Keratinocyte (primary cell): ENCODE results near the gene NR6A1. TPM values are rescaled to one million over a fixed set of nuclear protein-coding genes. Genes with fewer than 3 reads are reported as not detected.

Experiments used
- DNase-seq: peaks from one replicate; pipeline ENCODE4 v3.0.0-alpha.2; 2011; ENCODE audit warnings: low read depth, missing footprints, low spot score
- FAIRE-seq: peaks from 2 replicates; lab custom pipeline; 2011; peaks lifted over from hg19 to GRCh38; lab: Jason Lieb, UNC
- H2AFZ ChIP-seq: 2 replicates; pipeline ENCODE4 v1.6.0; 2012; ENCODE audit warnings: low read length, control low read depth, inconsistent platforms; ENCODE audit not compliant: control insufficient read depth
- H3K27ac ChIP-seq: 2 replicates; pipeline ENCODE4 v1.5.1; 2011; ENCODE audit warnings: low read length; ENCODE audit not compliant: control insufficient read depth, insufficient read depth
- H3K27me3 ChIP-seq: 3 replicates; pipeline ENCODE4 v1.6.0; 2011; ENCODE audit warnings: low read length; ENCODE audit not compliant: control insufficient read depth, insufficient read depth; ENCODE audit errors: extremely low read depth
- H3K36me3 ChIP-seq, 2 experiments: 2 replicates in 1 of 2; 3 replicates in 1 of 2; pipeline ENCODE4 v1.5.1; 2011; ENCODE audit warnings: low read length in 2 of 2, mild to moderate bottlenecking in 1 of 2; ENCODE audit not compliant: control insufficient read depth in 2 of 2, insufficient read depth in 2 of 2; ENCODE audit errors: extremely low read depth in 1 of 2
- H3K4me1 ChIP-seq: 3 replicates; pipeline ENCODE4 v1.5.1; 2011; ENCODE audit warnings: low read length; ENCODE audit not compliant: control insufficient read depth, insufficient read depth; ENCODE audit errors: extremely low read depth
- H3K4me2 ChIP-seq: 3 replicates; pipeline ENCODE4 v1.6.0; 2011; ENCODE audit warnings: low read depth, low read length; ENCODE audit not compliant: control insufficient read depth, insufficient read depth; ENCODE audit errors: extremely low read depth
- H3K4me3 ChIP-seq, 3 experiments: fragments of 200-600 bp in 1 of 3; sonication (generic) in 1 of 3; 2 replicates in 2 of 3; 3 replicates in 1 of 3; pipeline ENCODE4 v1.5.1; 2011 to 2016; ENCODE audit warnings: low read length in 3 of 3, mild to moderate bottlenecking in 3 of 3, control low read depth in 2 of 3, inconsistent platforms in 1 of 3, low read depth in 1 of 3, mixed read lengths in 1 of 3, mixed run types in 1 of 3, moderate library complexity in 1 of 3; ENCODE audit not compliant: control insufficient read depth in 2 of 3, insufficient read depth in 2 of 3; ENCODE audit errors: extremely low read depth in 1 of 3
- H3K79me2 ChIP-seq: 2 replicates; pipeline ENCODE4 v1.6.0; 2012; ENCODE audit warnings: low read length; ENCODE audit not compliant: control insufficient read depth, insufficient read depth
- H3K9ac ChIP-seq: 3 replicates; pipeline ENCODE4 v1.6.0; 2011; ENCODE audit warnings: low read length; ENCODE audit not compliant: control insufficient read depth, insufficient read depth; ENCODE audit errors: extremely low read depth
- H3K9me1 ChIP-seq: 3 replicates; pipeline ENCODE4 v1.6.0; 2011; ENCODE audit warnings: low read length; ENCODE audit not compliant: control insufficient read depth, insufficient read depth; ENCODE audit errors: extremely low read depth
- H3K9me3 ChIP-seq: 2 replicates; pipeline ENCODE4 v1.5.1; 2012; ENCODE audit warnings: low read depth, low read length; ENCODE audit not compliant: control insufficient read depth
- H4K20me1 ChIP-seq: 3 replicates; pipeline ENCODE4 v1.6.0; 2011; ENCODE audit warnings: low read length; ENCODE audit not compliant: control insufficient read depth, insufficient read depth; ENCODE audit errors: extremely low read depth
- EZH2 ChIP-seq: IDR thresholded peaks from one replicate; pipeline ENCODE4 v1.6.1; 2012; ENCODE audit warnings: inconsistent platforms, mild to moderate bottlenecking, low read length, moderate library complexity
- dilution Hi-C: fragments of 300-500 bp; cut with MboI; formaldehyde crosslinking; loops from one replicate; pipeline ENCODE4 v1.7.0; 2020; ENCODE audit warnings: low sequenced_read_pairs; ENCODE audit not compliant: extremely low pct_ligation_motif_present
- polyA plus RNA-seq, 5 experiments: library from polyadenylated mRNA; depleted of rRNA in 3 of 5; stranded (reverse) in 3 of 5; stranded (forward) in 1 of 5; unstranded in 1 of 5; fragments of >200 nt; gene quantifications; 1 replicate in 1 of 5; 2 replicates in 3 of 5; 3 replicates in 1 of 5; pipeline versions ENCODE4 v1.2.1 to v1.2.3, GENCODE V29; 2011 to 2012; ENCODE audit warnings: missing spikeins in 2 of 5, low read depth in 1 of 5, low replicate concordance in 1 of 5
- TF ChIP-seq, protein P1 (sequence below), 3 experiments: IDR thresholded peaks in 1 of 3; conservative IDR thresholded peaks in 1 of 3; optimal IDR thresholded peaks in 1 of 3; 2 replicates in 2 of 3; 3 replicates in 1 of 3; pipeline versions ENCODE3 to v1.5.1; 2011; ENCODE audit warnings: low read length in 3 of 3, mild to moderate bottlenecking in 3 of 3, moderate library complexity in 2 of 3, control low read depth in 1 of 3, inconsistent platforms in 1 of 3; ENCODE audit not compliant: insufficient read depth in 2 of 3; ENCODE audit errors: extremely low read depth in 1 of 3

The NR6A1 gene
- polyA plus RNA-seq, 1 donor (not counting 4 experiments of a cell fraction or from before 2014, with no cell fraction given): 1.8 TPM

DNA sequence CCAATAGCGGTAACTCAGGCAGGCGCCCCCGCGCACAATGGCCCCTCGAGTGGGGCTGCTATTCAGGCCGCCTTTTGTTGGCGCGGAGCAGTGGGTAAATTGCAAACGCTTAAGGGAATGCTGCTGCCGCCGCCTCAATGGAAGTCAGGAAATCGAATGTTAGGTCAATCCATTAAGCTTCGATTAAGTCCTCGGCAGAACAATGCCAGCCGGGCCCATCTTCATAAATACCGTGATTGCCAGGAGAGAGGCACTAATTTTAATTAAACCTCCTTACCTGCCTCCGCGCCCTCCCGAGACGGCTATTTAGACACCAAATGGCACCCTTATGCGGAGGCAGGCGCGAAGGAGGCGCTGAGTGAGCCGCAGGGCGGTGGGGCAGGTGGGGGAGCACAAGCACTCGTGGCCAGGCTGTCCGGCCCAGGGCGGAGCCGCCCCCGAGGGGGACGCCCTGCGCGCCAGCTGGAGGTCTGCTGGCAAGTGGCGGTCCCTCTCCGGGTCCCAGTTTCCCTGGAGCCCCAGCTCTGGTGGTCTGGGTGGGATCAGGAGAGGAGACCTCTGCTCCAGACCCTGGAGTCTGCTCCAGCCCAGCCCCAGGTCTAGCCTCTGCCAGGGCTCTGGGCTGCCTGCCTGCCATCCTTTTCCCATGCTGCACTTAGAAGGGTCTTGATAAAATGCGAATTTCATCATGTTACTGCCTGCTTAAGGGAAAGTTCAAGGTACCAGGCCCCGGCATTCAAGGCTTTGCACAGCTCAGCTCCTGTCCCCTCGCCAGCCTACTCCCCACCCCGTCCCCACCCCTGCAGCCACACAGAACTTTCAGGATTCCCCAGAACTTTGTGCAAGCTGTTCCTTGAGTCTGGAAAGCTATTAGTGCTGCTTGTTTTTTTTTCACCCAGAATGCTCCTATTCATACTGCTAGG lies 283.6 kb downstream of the NR6A1 start:
- H3K4me1 ChIP-seq: no peaks in the 10 kb centered on the region
- no peaks in the 10 kb centered on the region for H4K20me1 ChIP-seq
- no peak overlapping the region for H3K9ac ChIP-seq
- no peak for DNase-seq
- no peak overlapping the region for H3K4me2 ChIP-seq
- H3K9me1 ChIP-seq: no peaks in the 10 kb centered on the region
- H3K27me3 ChIP-seq: peaks cover 39% of the 10 kb centered on the region
- no peak overlapping the region for H2AFZ ChIP-seq
- H3K79me2 ChIP-seq: no peaks in the 10 kb centered on the region
- dilution Hi-C loops: no loop called here
- TF ChIP-seq EZH2: no peak
- TF ChIP-seq, protein P1, sequence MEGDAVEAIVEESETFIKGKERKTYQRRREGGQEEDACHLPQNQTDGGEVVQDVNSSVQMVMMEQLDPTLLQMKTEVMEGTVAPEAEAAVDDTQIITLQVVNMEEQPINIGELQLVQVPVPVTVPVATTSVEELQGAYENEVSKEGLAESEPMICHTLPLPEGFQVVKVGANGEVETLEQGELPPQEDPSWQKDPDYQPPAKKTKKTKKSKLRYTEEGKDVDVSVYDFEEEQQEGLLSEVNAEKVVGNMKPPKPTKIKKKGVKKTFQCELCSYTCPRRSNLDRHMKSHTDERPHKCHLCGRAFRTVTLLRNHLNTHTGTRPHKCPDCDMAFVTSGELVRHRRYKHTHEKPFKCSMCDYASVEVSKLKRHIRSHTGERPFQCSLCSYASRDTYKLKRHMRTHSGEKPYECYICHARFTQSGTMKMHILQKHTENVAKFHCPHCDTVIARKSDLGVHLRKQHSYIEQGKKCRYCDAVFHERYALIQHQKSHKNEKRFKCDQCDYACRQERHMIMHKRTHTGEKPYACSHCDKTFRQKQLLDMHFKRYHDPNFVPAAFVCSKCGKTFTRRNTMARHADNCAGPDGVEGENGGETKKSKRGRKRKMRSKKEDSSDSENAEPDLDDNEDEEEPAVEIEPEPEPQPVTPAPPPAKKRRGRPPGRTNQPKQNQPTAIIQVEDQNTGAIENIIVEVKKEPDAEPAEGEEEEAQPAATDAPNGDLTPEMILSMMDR (optimal IDR thresholded peaks at IDR 0.05 in 1 of 3, IDR thresholded peaks at IDR 0.05 in 1 of 3, conservative IDR thresholded peaks at IDR 0.05 in 1 of 3; ENCODE audit: extremely low read depth in 1 of 3, insufficient read depth in 2 of 3, low read length in 3 of 3): no peak
- no peaks in the 10 kb centered on the region for H3K9me3 ChIP-seq
- FAIRE-seq: no peak
- H3K27ac ChIP-seq: no peak overlapping the region
- H3K4me3 ChIP-seq: no peak overlapping the region
- H3K36me3 ChIP-seq: no peaks in the 10 kb centered on the region

DNA sequence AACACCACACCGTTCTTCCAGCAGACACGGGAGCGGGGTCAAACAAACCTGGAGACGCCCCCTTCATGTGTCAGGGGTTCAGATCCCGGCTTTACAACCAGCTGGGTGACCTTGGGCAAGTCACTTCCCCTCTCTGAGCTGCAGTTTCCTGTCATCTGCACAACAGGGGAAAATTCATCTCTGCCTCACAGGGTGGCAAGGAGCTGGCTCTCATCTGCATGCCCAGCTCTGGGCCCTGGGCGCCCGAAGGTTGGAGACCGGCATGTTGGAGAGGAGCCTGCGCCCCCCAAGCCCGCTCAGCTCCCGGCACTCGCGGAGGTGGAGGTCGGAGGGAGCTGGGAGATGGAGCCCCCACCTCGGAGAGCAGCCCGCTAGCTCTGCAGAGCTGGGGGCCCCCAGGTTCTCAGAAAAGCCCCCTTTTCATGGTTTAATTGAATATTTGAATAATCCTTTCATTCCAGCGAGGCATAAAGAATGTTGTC lies 284.3 kb downstream of the NR6A1 start:
- Histone ChIP-seq H3K4me3 (no peak overlapping the region), H3K9ac (no peak overlapping the region), H3K9me1 (no peaks in the 10 kb centered on the region), H3K27me3 (peaks cover 39% of the 10 kb centered on the region), H3K9me3 (no peaks in the 10 kb centered on the region), H4K20me1 (no peaks in the 10 kb centered on the region), H3K79me2 (no peaks in the 10 kb centered on the region), H3K36me3 (no peaks in the 10 kb centered on the region), H3K4me2 (no peak overlapping the region), H2AFZ (no peak overlapping the region), H3K4me1 (no peaks in the 10 kb centered on the region), H3K27ac (no peak overlapping the region)
- dilution Hi-C loops: no loop called here
- TF ChIP-seq, protein P1 (optimal IDR thresholded peaks at IDR 0.05 in 1 of 3, IDR thresholded peaks at IDR 0.05 in 1 of 3, conservative IDR thresholded peaks at IDR 0.05 in 1 of 3; ENCODE audit: extremely low read depth in 1 of 3, insufficient read depth in 2 of 3, low read length in 3 of 3): no peak
- no peak for TF ChIP-seq EZH2
- FAIRE-seq (no peak), DNase-seq (no peak)
